ENCODE results near the gene RSPH6A. TPM values are rescaled to one million over a fixed set of nuclear protein-coding genes. Genes with fewer than 3 reads are reported as not detected.

Gene RSPH6A
- total RNA-seq, 2 experiments from 2014 or later, result 0.12 to 0.19 TPM

- intact Hi-C loops (cut with micrococcal nuclease), result loop anchor here (2.0 kb wide), 1 partner anchor 38 kb away; the partner anchor contains the start of gene FBXO46
- peak; percentile 59 for DNase-seq
- Mint-ChIP-seq H3K27ac (peak overlapping the region; percentile 10), H3K36me3 (peaks cover 3% of the 10 kb centered on the region), H3K4me1 (ENCODE audit: low read depth) (peaks cover 10% of the 10 kb centered on the region), H3K9me3 (no peaks in the 10 kb centered on the region), H3K4me3 (peak overlapping the region; percentile 78), H3K27me3 (peaks cover 15% of the 10 kb centered on the region)
- CTCF ChIA-PET, result interaction anchor here (0.7 to 6.5 kb wide), 14 partner anchors 9 to 248 kb away, joined by 3 to 121 read pairs (median 8); partner anchors contain the start of genes DMPK, FBXO46, MYPOP and SYMPK
- POLR2A ChIA-PET, result interaction anchor here (1.2 to 1.9 kb wide), 8 partner anchors 11 to 290 kb away, joined by 3 to 10 read pairs (median 4); partner anchors contain the start of genes DMWD and QPCTL
Observed at GRCh38 chr19:45768655-45768983, 46.5 kb downstream of the RSPH6A start.

GRCh38 chr19:45767881-45768654, 47.0 kb downstream of the RSPH6A start:
- H3K4me3 Mint-ChIP-seq, result peak overlapping the region; percentile 60
- no peak overlapping the region for H3K27ac Mint-ChIP-seq
- H3K27me3 Mint-ChIP-seq, result peaks cover 15% of the 10 kb centered on the region
- ChIA-PET POLR2A (interaction anchor here (1.2 to 1.8 kb wide), 6 partner anchors 11 to 126 kb away, joined by 3 to 10 read pairs (median 4); partner anchors contain the start of genes DMWD and QPCTL), CTCF (interaction anchor here (0.8 to 6.5 kb wide), 9 partner anchors 11 to 241 kb away, joined by 3 to 121 read pairs (median 8); partner anchors contain the start of genes DMPK and FBXO46)
- no peaks in the 10 kb centered on the region for H3K9me3 Mint-ChIP-seq
- H3K36me3 Mint-ChIP-seq, result peaks cover 3% of the 10 kb centered on the region
- DNase-seq, result peak; percentile 23
- intact Hi-C loops (cut with micrococcal nuclease), result loop anchor here (2.0 kb wide), 1 partner anchor 37 kb away; the partner anchor contains the start of gene FBXO46
- H3K4me1 Mint-ChIP-seq (ENCODE audit: low read depth), result peaks cover 10% of the 10 kb centered on the region

GRCh38 chr19:45767410-45767880, 47.7 kb downstream of the RSPH6A start:
- Mint-ChIP-seq H3K27me3 (peaks cover 15% of the 10 kb centered on the region), H3K27ac (no peak overlapping the region), H3K4me1 (ENCODE audit: low read depth) (peaks cover 10% of the 10 kb centered on the region), H3K4me3 (peak overlapping the region; percentile 26), H3K36me3 (peaks cover 3% of the 10 kb centered on the region), H3K9me3 (no peaks in the 10 kb centered on the region)
- DNase-seq, result no peak
- ChIA-PET POLR2A (interaction anchor here (1.2 kb wide), 1 partner anchor 75 kb away, joined by 3 read pairs; the partner anchor contains the start of gene SNRPD2), CTCF (interaction anchor here (0.8 to 6.5 kb wide), 6 partner anchors 12 to 242 kb away, joined by 3 to 121 read pairs (median 12); partner anchors contain the start of gene FBXO46)
- intact Hi-C loops (cut with micrococcal nuclease), result no loop called here

- ChIA-PET POLR2A (interaction anchor here (1.2 kb wide), 1 partner anchor 75 kb away, joined by 3 read pairs; the partner anchor contains the start of gene SNRPD2), CTCF (interaction anchor here (0.8 to 6.5 kb wide), 3 partner anchors 12 to 49 kb away, joined by 3 to 121 read pairs (median 4); no protein-coding TSS in a partner anchor)
- Mint-ChIP-seq H3K27me3 (peaks cover 18% of the 10 kb centered on the region), H3K4me1 (ENCODE audit: low read depth) (peaks cover 10% of the 10 kb centered on the region), H3K4me3 (peak overlapping the region; percentile 26), H3K9me3 (no peaks in the 10 kb centered on the region), H3K27ac (no peak overlapping the region), H3K36me3 (peaks cover 3% of the 10 kb centered on the region)
- intact Hi-C loops (cut with micrococcal nuclease), result no loop called here
- DNase-seq, result no peak
Observed at GRCh38 chr19:45766869-45767346, 48.2 kb downstream of the RSPH6A start.

GRCh38 chr19:45766296-45766868, 48.7 kb downstream of the RSPH6A start:
- intact Hi-C loops (cut with micrococcal nuclease), result no loop called here
- peaks cover 3% of the 10 kb centered on the region for H3K36me3 Mint-ChIP-seq
- H3K4me1 Mint-ChIP-seq (ENCODE audit: low read depth), result peaks cover 10% of the 10 kb centered on the region
- H3K4me3 Mint-ChIP-seq, result no peak overlapping the region
- H3K27me3 Mint-ChIP-seq, result peaks cover 18% of the 10 kb centered on the region
- H3K9me3 Mint-ChIP-seq, result no peaks in the 10 kb centered on the region
- no peak for DNase-seq
- ChIA-PET CTCF (interaction anchor here (6.5 kb wide), 1 partner anchor 34 kb away, joined by 121 read pairs; no protein-coding TSS in a partner anchor), POLR2A (interaction anchor here (1.2 kb wide), 1 partner anchor 74 kb away, joined by 3 read pairs; the partner anchor contains the start of gene SNRPD2)
- no peak overlapping the region for H3K27ac Mint-ChIP-seq

- Mint-ChIP-seq H3K36me3 (no peaks in the 10 kb centered on the region), H3K27ac (no peak overlapping the region), H3K4me3 (no peak overlapping the region), H3K27me3 (peaks cover 18% of the 10 kb centered on the region), H3K4me1 (ENCODE audit: low read depth) (peaks cover 8% of the 10 kb centered on the region), H3K9me3 (no peaks in the 10 kb centered on the region)
- DNase-seq, result no peak
- intact Hi-C loops (cut with micrococcal nuclease), result no loop called here
- CTCF ChIA-PET, result interaction anchor here (1.0 to 6.5 kb wide), 2 partner anchors 13 to 34 kb away, joined by 3 to 121 read pairs; no protein-coding TSS in a partner anchor
- POLR2A ChIA-PET, result no interaction called here
Observed at GRCh38 chr19:45765702-45766295, 49.3 kb downstream of the RSPH6A start.

GRCh38 chr19:45764945-45765701, 50.0 kb downstream of the RSPH6A start:
- peaks cover 8% of the 10 kb centered on the region for H3K4me1 Mint-ChIP-seq (ENCODE audit: low read depth)
- intact Hi-C loops (cut with micrococcal nuclease), result no loop called here
- CTCF ChIA-PET, result interaction anchor here (1.0 kb wide), 2 partner anchors 14 to 52 kb away, joined by 3 read pairs; no protein-coding TSS in a partner anchor
- H3K4me3 Mint-ChIP-seq, result peak overlapping the region; percentile 17
- no peaks in the 10 kb centered on the region for H3K36me3 Mint-ChIP-seq
- peaks cover 18% of the 10 kb centered on the region for H3K27me3 Mint-ChIP-seq
- no peak for DNase-seq
- no peak overlapping the region for H3K27ac Mint-ChIP-seq
- POLR2A ChIA-PET, result no interaction called here
- no peaks in the 10 kb centered on the region for H3K9me3 Mint-ChIP-seq

- POLR2A ChIA-PET, result no interaction called here
- H3K4me1 Mint-ChIP-seq (ENCODE audit: low read depth), result peaks cover 5% of the 10 kb centered on the region
- CTCF ChIA-PET, result interaction anchor here (1.0 kb wide), 1 partner anchor 52 kb away, joined by 3 read pairs; no protein-coding TSS in a partner anchor
- no peaks in the 10 kb centered on the region for H3K9me3 Mint-ChIP-seq
- intact Hi-C loops (cut with micrococcal nuclease), result no loop called here
- no peak for DNase-seq
- no peaks in the 10 kb centered on the region for H3K36me3 Mint-ChIP-seq
- H3K27ac Mint-ChIP-seq, result no peak overlapping the region
- H3K4me3 Mint-ChIP-seq, result peak overlapping the region; percentile 17
- H3K27me3 Mint-ChIP-seq, result peaks cover 18% of the 10 kb centered on the region
Observed at GRCh38 chr19:45764475-45764874, 50.6 kb downstream of the RSPH6A start.

- ChIA-PET CTCF (no interaction called here), POLR2A (no interaction called here)
- Mint-ChIP-seq H3K27me3 (peaks cover 20% of the 10 kb centered on the region), H3K4me3 (no peak overlapping the region), H3K9me3 (no peaks in the 10 kb centered on the region), H3K4me1 (ENCODE audit: low read depth) (peaks cover 5% of the 10 kb centered on the region), H3K27ac (no peak overlapping the region), H3K36me3 (no peaks in the 10 kb centered on the region)
- DNase-seq, result no peak
- intact Hi-C loops (cut with micrococcal nuclease), result no loop called here
Observed at GRCh38 chr19:45763691-45764294, 51.3 kb downstream of the RSPH6A start.

- ChIA-PET POLR2A (no interaction called here), CTCF (interaction anchor here (0.6 kb wide), 1 partner anchor 35 kb away, joined by 3 read pairs; no protein-coding TSS in a partner anchor)
- Mint-ChIP-seq H3K27me3 (peaks cover 20% of the 10 kb centered on the region), H3K36me3 (no peaks in the 10 kb centered on the region), H3K27ac (no peak overlapping the region), H3K4me1 (ENCODE audit: low read depth) (peaks cover 5% of the 10 kb centered on the region), H3K4me3 (no peak overlapping the region), H3K9me3 (no peaks in the 10 kb centered on the region)
- intact Hi-C loops (cut with micrococcal nuclease), result no loop called here
- no peak for DNase-seq
Observed at GRCh38 chr19:45762870-45763631, 52.1 kb downstream of the RSPH6A start.
